IMR-90 (cell line): ENCODE data around the gene SLC25A19. TPM values are rescaled to one million over a fixed set of nuclear protein-coding genes. Genes with fewer than 3 reads are reported as not detected.

Experiments
- ATAC-seq: fragments of 200-7000 bp; cut with Tn5 transposase; 2 replicates; pipeline ENCODE4 v1.9.1; 2020; ENCODE audit warnings: low read depth, mild to moderate bottlenecking, moderate library complexity
- BruUV-seq: library from RNA; stranded (reverse); fragments of 400-500 nt; replicated peaks from 2 replicates; lab custom pipeline; 2021; lab: Mats Ljungman, UMichigan
- CTCF ChIA-PET: fragments of 300-600 bp; formaldehyde crosslinking; extraction: SDS; loops from one replicate; lab custom pipeline; 2021; ENCODE audit warnings: antibody characterized with exemption; lab: Yijun Ruan, JAX
- POLR2A ChIA-PET: fragments of 300-600 bp; sonication (Branson Sonifier 250); formaldehyde crosslinking; loops from one replicate; lab custom pipeline; 2022; ENCODE audit warnings: antibody characterized with exemption; ENCODE audit not compliant: unreplicated experiment; lab: Charles Lee
- DNase-seq: peaks from one replicate; pipeline ENCODE4 v3.0.0; 2013
- H2AFZ ChIP-seq: replicated peaks from 2 replicates; pipeline ENCODE3; 2013; ENCODE audit warnings: low read length, mild to moderate bottlenecking; ENCODE audit not compliant: poor library complexity
- H2AK5ac ChIP-seq: 2 replicates; pipeline ENCODE4 v1.6.1; 2013; ENCODE audit warnings: low read depth, low read length, inconsistent platforms
- H2AK9ac ChIP-seq: replicated peaks from 2 replicates; pipeline ENCODE3; 2013; ENCODE audit warnings: mild to moderate bottlenecking, low read depth, low read length, moderate library complexity; ENCODE audit not compliant: poor library complexity
- H2BK120ac ChIP-seq: 2 replicates; pipeline ENCODE4 v1.6.1; 2013; ENCODE audit warnings: low read depth, low read length, inconsistent platforms
- H2BK15ac ChIP-seq: 3 replicates; pipeline ENCODE4 v1.6.1; 2013; ENCODE audit warnings: low read depth, low read length, inconsistent platforms
- H2BK20ac ChIP-seq: 2 replicates; pipeline ENCODE4 v1.6.1; 2013; ENCODE audit warnings: low read depth, mild to moderate bottlenecking, inconsistent platforms, low read length, moderate library complexity
- H2BK5ac ChIP-seq: 2 replicates; pipeline ENCODE4 v1.6.1; 2013; ENCODE audit warnings: mild to moderate bottlenecking, low read depth, low read length, inconsistent platforms; ENCODE audit not compliant: poor library complexity, severe bottlenecking
- H3K14ac ChIP-seq: replicated peaks from 2 replicates; pipeline ENCODE4 v1.6.1; 2013; ENCODE audit warnings: low read depth, low read length, inconsistent platforms
- H3K18ac ChIP-seq: 2 replicates; pipeline ENCODE4 v1.6.1; 2013; ENCODE audit warnings: low read depth, low read length, control low read depth
- H3K23ac ChIP-seq: 2 replicates; pipeline ENCODE4 v1.6.1; 2013; ENCODE audit warnings: low read depth, low read length, inconsistent platforms
- H3K27ac ChIP-seq: 2 replicates; pipeline ENCODE4 v1.5.1; 2013; ENCODE audit warnings: mild to moderate bottlenecking, control low read depth, low read length; ENCODE audit not compliant: insufficient read depth
- H3K27me3 ChIP-seq: 2 replicates; pipeline ENCODE4 v1.6.1; 2013; ENCODE audit warnings: low read length; ENCODE audit not compliant: control insufficient read depth, insufficient read depth
- H3K36me3 ChIP-seq: 2 replicates; pipeline ENCODE4 v1.6.1; 2013; ENCODE audit warnings: low read length, mixed read lengths; ENCODE audit not compliant: control insufficient read depth, insufficient read depth
- H3K4ac ChIP-seq: 2 replicates; pipeline ENCODE4 v1.6.1; 2013; ENCODE audit warnings: low read depth, low read length, inconsistent platforms
- H3K4me1 ChIP-seq: 2 replicates; pipeline ENCODE4 v1.6.1; 2013; ENCODE audit warnings: low read length, mixed read lengths; ENCODE audit not compliant: control insufficient read depth, insufficient read depth
- H3K4me2 ChIP-seq: 2 replicates; pipeline ENCODE4 v1.6.1; 2013; ENCODE audit warnings: low read depth, mild to moderate bottlenecking, control low read depth, low read length, moderate library complexity
- H3K4me3 ChIP-seq: 2 replicates; pipeline ENCODE4 v1.5.1; 2013; ENCODE audit warnings: low read depth, mild to moderate bottlenecking, control low read depth, low read length, moderate library complexity; ENCODE audit not compliant: insufficient read depth
- H3K56ac ChIP-seq: 2 replicates; pipeline ENCODE4 v1.6.1; 2013; ENCODE audit warnings: low read length, inconsistent platforms; ENCODE audit not compliant: insufficient read depth; ENCODE audit errors: extremely low read depth
- H3K79me1 ChIP-seq, 2 experiments: 2 replicates each; pipeline ENCODE4 v1.6.1; 2013; ENCODE audit warnings: low read length in 2 of 2, inconsistent platforms in 1 of 2, low read depth in 1 of 2
- H3K9ac ChIP-seq: 2 replicates; pipeline ENCODE4 v1.6.1; 2013; ENCODE audit warnings: low read depth, low read length, control low read depth
- H3K9me1 ChIP-seq: 2 replicates; pipeline ENCODE4 v1.6.1; 2013; ENCODE audit warnings: low read length, inconsistent platforms; ENCODE audit not compliant: insufficient read depth
- H3K9me3 ChIP-seq: 2 replicates; pipeline ENCODE4 v1.6.1; 2013; ENCODE audit warnings: low read length; ENCODE audit not compliant: control insufficient read depth, insufficient read depth
- H4K20me1 ChIP-seq: 2 replicates; pipeline ENCODE4 v1.6.1; 2013; ENCODE audit warnings: low read length, inconsistent platforms; ENCODE audit not compliant: insufficient read depth
- H4K5ac ChIP-seq: 2 replicates; pipeline ENCODE4 v1.6.1; 2013; ENCODE audit warnings: mild to moderate bottlenecking, low read depth, low read length, control low read depth
- H4K8ac ChIP-seq, 2 experiments: 2 replicates each; pipeline ENCODE4 v1.6.1; 2013; ENCODE audit warnings: low read depth in 2 of 2, low read length in 2 of 2, control low read depth in 1 of 2, inconsistent platforms in 1 of 2
- H4K91ac ChIP-seq: 2 replicates; pipeline ENCODE4 v1.6.1; 2013; ENCODE audit warnings: low read depth, low read length, inconsistent platforms; ENCODE audit not compliant: insufficient read depth
- BHLHE40 ChIP-seq: fragments of 150-350 bp; IDR thresholded peaks from 2 replicates; pipeline ENCODE4 v1.6.1; 2016; ENCODE audit warnings: mild to moderate bottlenecking, low read depth, low read length
- CHD1 ChIP-seq: IDR thresholded peaks from 2 replicates; pipeline ENCODE4 v1.6.1; 2012; ENCODE audit warnings: low read depth, low read length, improper control_type of control experiment
- FOS ChIP-seq: fragments of 150-350 bp; IDR thresholded peaks from 2 replicates; pipeline ENCODE4 v1.6.1; 2016; ENCODE audit warnings: low read depth, low read length
- MAFK ChIP-seq: IDR thresholded peaks from 2 replicates; pipeline ENCODE4 v1.6.1; 2012; ENCODE audit warnings: low read depth, low read length, improper control_type of control experiment
- MAZ ChIP-seq: IDR thresholded peaks from 2 replicates; pipeline ENCODE4 v1.6.1; 2012; ENCODE audit warnings: low read depth, mild to moderate bottlenecking, low read length, improper control_type of control experiment, moderate library complexity, borderline replicate concordance
- MXI1 ChIP-seq: IDR thresholded peaks from 2 replicates; pipeline ENCODE4 v1.6.1; 2012; ENCODE audit warnings: low read depth, mild to moderate bottlenecking, low read length, moderate library complexity, borderline replicate concordance
- NFE2L2 ChIP-seq: fragments of 150-350 bp; IDR thresholded peaks from 2 replicates; pipeline ENCODE4 v1.6.1; 2016; ENCODE audit warnings: low read depth, mild to moderate bottlenecking, low read length
- POLR2A ChIP-seq: IDR thresholded peaks from 2 replicates; pipeline ENCODE4 v1.6.1; 2012; ENCODE audit warnings: mild to moderate bottlenecking, low read depth, low read length
- RAD21 ChIP-seq: IDR thresholded peaks from 2 replicates; pipeline ENCODE4 v1.6.1; 2012; ENCODE audit warnings: low read length, improper control_type of control experiment
- RCOR1 ChIP-seq: IDR thresholded peaks from 2 replicates; pipeline ENCODE4 v1.6.1; 2012; ENCODE audit warnings: mild to moderate bottlenecking, low read length, improper control_type of control experiment; ENCODE audit not compliant: insufficient replicate concordance
- RFX5 ChIP-seq: IDR thresholded peaks from 2 replicates; pipeline ENCODE4 v1.8.0; 2012; ENCODE audit warnings: low read depth, mild to moderate bottlenecking, low read length, moderate library complexity
- SMC3 ChIP-seq: fragments of 150-350 bp; IDR thresholded peaks from 2 replicates; pipeline ENCODE4 v1.6.1; 2016; ENCODE audit warnings: low read depth, mild to moderate bottlenecking, antibody characterized with exemption, low read length, moderate library complexity
- WGBS, 2 experiments: methylation state at CpG; one replicate each; pipeline versions ENCODE4 v1.1.5 to v1.1.7; 2013; ENCODE audit warnings: missing lambda C conversion rate in 2 of 2; ENCODE audit not compliant: insufficient read length in 1 of 2; ENCODE audit errors: extremely low coverage in 2 of 2; 5-methylcytosine and 5-hydroxymethylcytosine counted together
- dilution Hi-C: fragments of 300-500 bp; cut with HindIII; formaldehyde crosslinking; loops from one replicate; pipeline ENCODE4 v1.14.3; 2018; ENCODE audit warnings: low sequenced_read_pairs; ENCODE audit not compliant: unreplicated experiment
- in situ Hi-C: fragments of 300-500 bp; cut with MboI; formaldehyde crosslinking; loops from 3 replicates; pipeline ENCODE4 v1.14.3; 2019; ENCODE audit warnings: low sequenced_read_pairs, inconsistent platforms, mixed read lengths
- intact Hi-C: fragments of 100-400 bp; cut with micrococcal nuclease; formaldehyde crosslinking; loops from 2 replicates; pipeline ENCODE4 v1.10.0; 2022
- polyA plus RNA-seq, 3 experiments: library from polyadenylated mRNA; depleted of rRNA; stranded (reverse); fragments of >200 nt; gene quantifications; 2 replicates each; pipeline ENCODE4 v1.2.3, GENCODE V29; 2012; ENCODE audit warnings: low replicate concordance in 1 of 3
- total RNA-seq: library from RNA; depleted of rRNA; stranded (reverse); fragments of >200 nt; gene quantifications from 2 replicates; pipeline ENCODE4 v1.2.3, GENCODE V29; 2012
- TF ChIP-seq, protein P1 (sequence below): fragments of 150-350 bp; IDR thresholded peaks from 2 replicates; pipeline ENCODE4 v1.6.1; 2016; ENCODE audit warnings: low read depth, mild to moderate bottlenecking, low read length, moderate library complexity, borderline replicate concordance
- TF ChIP-seq, protein P2 (sequence below): conservative IDR thresholded peaks from 2 replicates; pipeline ENCODE4 v1.5.1; 2012; ENCODE audit warnings: mild to moderate bottlenecking, low read depth, low read length, improper control_type of control experiment
- TF ChIP-seq, protein P3 (sequence below): fragments of 150-350 bp; IDR thresholded peaks from 2 replicates; pipeline ENCODE4 v1.6.1; 2017; ENCODE audit warnings: mild to moderate bottlenecking, antibody characterized with exemption, low read length, low read depth

Gene SLC25A19
- total and polyA plus RNA-seq, 2 of the 4 experiments (the other 2 are of a cell fraction), result 9.1 to 9.2 TPM

DNA sequence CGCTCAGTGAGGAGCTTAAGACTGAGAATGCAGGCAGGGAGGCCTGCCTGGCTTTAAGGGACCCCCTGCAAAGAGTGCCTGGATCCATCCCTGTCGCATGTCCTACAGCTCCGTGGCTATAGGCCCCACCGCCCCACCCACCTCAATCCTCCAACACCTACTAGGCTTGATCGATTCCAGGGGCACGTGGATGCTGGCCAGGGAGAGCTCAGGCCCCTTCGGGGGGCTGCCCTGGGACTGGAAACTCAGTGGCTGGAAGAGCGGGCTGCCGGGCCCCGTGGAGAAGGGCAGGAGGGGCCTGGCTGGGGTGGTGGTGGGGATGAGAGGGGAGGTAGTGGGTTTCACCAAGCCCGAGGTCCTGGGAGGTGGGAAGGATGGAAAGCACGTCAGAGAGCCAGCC, 50.0 kb downstream of the SLC25A19 start:
- Histone ChIP-seq H2BK15ac (no peak overlapping the region), H2AK5ac (no peak overlapping the region), H3K4me3 (no peak overlapping the region), H3K4me2 (no peak overlapping the region), H3K27me3 (no peaks in the 10 kb centered on the region), H3K9me1 (no peaks in the 10 kb centered on the region), H3K36me3 (peaks cover 87% of the 10 kb centered on the region), H2AFZ (no peak overlapping the region), H4K91ac (no peak overlapping the region), H3K9ac (no peak overlapping the region), H3K14ac (no peak overlapping the region), H2BK20ac (no peak overlapping the region), H3K9me3 (no peaks in the 10 kb centered on the region), H4K8ac (no peak overlapping the region), H3K18ac (no peak overlapping the region), H4K5ac (no peak overlapping the region), H2AK9ac (no peak overlapping the region), H3K56ac (no peak overlapping the region), H3K27ac (no peak overlapping the region), H3K23ac (no peak overlapping the region), H3K79me1 (peaks cover 0 to 12% of the 10 kb centered on the region in 2 experiments; a peak in 1 of 4 replicates), H3K4me1 (no peaks in the 10 kb centered on the region), H4K20me1 (peaks cover 17% of the 10 kb centered on the region), H2BK120ac (no peak overlapping the region), H3K4ac (no peak overlapping the region), H2BK5ac (no peak overlapping the region)
- ChIA-PET POLR2A (interaction anchor here (0.7 kb wide), 1 partner anchor 28 kb away, joined by 3 read pairs; no protein-coding TSS in a partner anchor), CTCF (interaction anchor here (0.7 kb wide), 1 partner anchor 38 kb away, joined by 3 read pairs; no protein-coding TSS in a partner anchor)
- no peak for TF ChIP-seq NFE2L2
- TF ChIP-seq, protein P1, sequence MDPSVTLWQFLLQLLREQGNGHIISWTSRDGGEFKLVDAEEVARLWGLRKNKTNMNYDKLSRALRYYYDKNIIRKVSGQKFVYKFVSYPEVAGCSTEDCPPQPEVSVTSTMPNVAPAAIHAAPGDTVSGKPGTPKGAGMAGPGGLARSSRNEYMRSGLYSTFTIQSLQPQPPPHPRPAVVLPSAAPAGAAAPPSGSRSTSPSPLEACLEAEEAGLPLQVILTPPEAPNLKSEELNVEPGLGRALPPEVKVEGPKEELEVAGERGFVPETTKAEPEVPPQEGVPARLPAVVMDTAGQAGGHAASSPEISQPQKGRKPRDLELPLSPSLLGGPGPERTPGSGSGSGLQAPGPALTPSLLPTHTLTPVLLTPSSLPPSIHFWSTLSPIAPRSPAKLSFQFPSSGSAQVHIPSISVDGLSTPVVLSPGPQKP, result no peak
- no peak for TF ChIP-seq SMC3
- TF ChIP-seq POLR2A, result no peak
- TF ChIP-seq RAD21, result no peak
- TF ChIP-seq MAZ, result no peak
- TF ChIP-seq MXI1, result no peak
- TF ChIP-seq, protein P2, sequence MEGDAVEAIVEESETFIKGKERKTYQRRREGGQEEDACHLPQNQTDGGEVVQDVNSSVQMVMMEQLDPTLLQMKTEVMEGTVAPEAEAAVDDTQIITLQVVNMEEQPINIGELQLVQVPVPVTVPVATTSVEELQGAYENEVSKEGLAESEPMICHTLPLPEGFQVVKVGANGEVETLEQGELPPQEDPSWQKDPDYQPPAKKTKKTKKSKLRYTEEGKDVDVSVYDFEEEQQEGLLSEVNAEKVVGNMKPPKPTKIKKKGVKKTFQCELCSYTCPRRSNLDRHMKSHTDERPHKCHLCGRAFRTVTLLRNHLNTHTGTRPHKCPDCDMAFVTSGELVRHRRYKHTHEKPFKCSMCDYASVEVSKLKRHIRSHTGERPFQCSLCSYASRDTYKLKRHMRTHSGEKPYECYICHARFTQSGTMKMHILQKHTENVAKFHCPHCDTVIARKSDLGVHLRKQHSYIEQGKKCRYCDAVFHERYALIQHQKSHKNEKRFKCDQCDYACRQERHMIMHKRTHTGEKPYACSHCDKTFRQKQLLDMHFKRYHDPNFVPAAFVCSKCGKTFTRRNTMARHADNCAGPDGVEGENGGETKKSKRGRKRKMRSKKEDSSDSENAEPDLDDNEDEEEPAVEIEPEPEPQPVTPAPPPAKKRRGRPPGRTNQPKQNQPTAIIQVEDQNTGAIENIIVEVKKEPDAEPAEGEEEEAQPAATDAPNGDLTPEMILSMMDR, result no peak
- TF ChIP-seq RCOR1, result no peak
- TF ChIP-seq FOS, result no peak
- TF ChIP-seq, protein P3, sequence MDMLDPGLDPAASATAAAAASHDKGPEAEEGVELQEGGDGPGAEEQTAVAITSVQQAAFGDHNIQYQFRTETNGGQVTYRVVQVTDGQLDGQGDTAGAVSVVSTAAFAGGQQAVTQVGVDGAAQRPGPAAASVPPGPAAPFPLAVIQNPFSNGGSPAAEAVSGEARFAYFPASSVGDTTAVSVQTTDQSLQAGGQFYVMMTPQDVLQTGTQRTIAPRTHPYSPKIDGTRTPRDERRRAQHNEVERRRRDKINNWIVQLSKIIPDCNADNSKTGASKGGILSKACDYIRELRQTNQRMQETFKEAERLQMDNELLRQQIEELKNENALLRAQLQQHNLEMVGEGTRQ, result no peak
- TF ChIP-seq MAFK, result no peak
- no peak for TF ChIP-seq BHLHE40
- TF ChIP-seq CHD1, result no peak
- TF ChIP-seq RFX5, result no peak
- in situ Hi-C loops (no loop called here), dilution Hi-C loops (no loop called here), intact Hi-C loops (no loop called here)
- DNase-seq (no peak), ATAC-seq (no peak)
- 93% methylated on average over 3 of the region's 12 CpGs; no CpG with 5 or more reads in 1 of the 2 experiments for WGBS, 2 experiments
- BruUV-seq, result no TSS peak
